ENCODE results near the gene C5orf46.

The C5orf46 gene

GRCh38 chr5:147842869-147843268 lies 63.5 kb downstream of the C5orf46 start:
- DNase-seq, result no peak
- in situ Hi-C loops (cut with HindIII; ENCODE audit: low pct_ligation_motif_present, low sequenced_read_pairs), result no loop called here
- Histone ChIP-seq H3K4me3 (ENCODE audit: low read depth, low read length) (no peak overlapping the region), H3K36me3 (replicated peaks) (no peaks in the 10 kb centered on the region), H3K27ac (no peak overlapping the region), H3K27me3 (replicated peaks) (no peaks in the 10 kb centered on the region)
- no peak for TF ChIP-seq CTCF (IDR thresholded peaks at IDR 0.05; ENCODE audit: low read depth, low read length, missing control alignments)
